Adipose tissue (tissue), 3 donors: ENCODE data around the gene SCUBE1. TPM values are rescaled to one million over a fixed set of nuclear protein-coding genes. Genes with fewer than 3 reads are reported as not detected.

Source experiments
- H3K27ac ChIP-seq: one replicate; pipeline ENCODE4 v1.5.1; 2013; ENCODE audit warnings: low read depth, low read length
- WGBS, 3 donors: extraction: QIAGEN DNeasy Blood & Tissue Kit; methylation state at CpG; one replicate each; pipeline ENCODE4 v1.1.7; 2013; 5-methylcytosine and 5-hydroxymethylcytosine counted together
- polyA plus RNA-seq, 3 donors: library from polyadenylated mRNA; stranded (reverse); fragments of 200-250 nt; gene quantifications; one replicate each; pipeline ENCODE4 v1.2.3, GENCODE V29; 2013
- donor health status: healthy with polysubstance abuse.
- donor health status: Bipolar disorder and iron deficiency.
- donor health status: healthy.

Gene SCUBE1
- polyA plus RNA-seq, 3 donors: 0.03 to 0.79 (median 0.28) TPM

DNA sequence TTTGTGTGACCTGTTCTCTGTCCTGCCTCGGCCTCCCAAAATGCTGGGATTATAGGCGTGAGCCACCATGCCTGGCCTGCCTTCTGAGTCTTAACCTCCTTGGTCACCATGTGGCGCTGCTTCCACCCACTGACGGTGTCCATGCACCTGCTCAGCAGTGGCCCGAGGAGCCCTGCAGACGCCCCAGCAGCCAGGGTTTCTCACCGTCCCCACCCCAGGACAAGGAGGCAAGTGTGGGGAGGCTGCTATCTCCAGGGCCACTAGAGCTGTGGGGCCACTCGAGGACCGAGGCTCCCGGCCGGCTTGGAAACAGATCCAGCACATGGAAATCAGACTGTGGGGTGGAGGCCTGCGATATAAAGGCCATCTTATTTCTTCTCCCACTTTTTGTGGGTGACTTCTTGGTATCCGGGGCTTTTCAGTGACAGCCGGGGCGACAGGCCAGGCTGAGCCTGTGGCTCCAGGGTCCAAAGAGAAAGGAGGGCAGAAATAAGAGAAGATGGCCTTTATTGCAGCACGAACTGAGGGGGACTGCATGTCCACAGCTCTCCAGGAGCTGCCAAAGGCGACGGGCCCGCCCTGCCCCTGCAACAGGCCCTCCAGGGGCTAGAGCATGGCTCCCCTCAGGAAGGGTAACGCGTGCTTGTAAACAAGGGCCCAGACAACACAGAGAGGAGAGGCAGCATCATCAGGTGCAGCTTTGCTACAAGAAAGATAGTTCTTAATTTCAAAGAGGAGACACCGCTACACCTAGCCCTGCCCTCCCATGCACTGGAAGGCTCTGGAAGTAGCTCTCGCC is 176.8 kb downstream of the SCUBE1 start:
- H3K27ac ChIP-seq: no peak overlapping the region
- WGBS, 3 donors: 90 to 95% (median 91%) methylated on average over 23 of the region's 23 CpGs

DNA sequence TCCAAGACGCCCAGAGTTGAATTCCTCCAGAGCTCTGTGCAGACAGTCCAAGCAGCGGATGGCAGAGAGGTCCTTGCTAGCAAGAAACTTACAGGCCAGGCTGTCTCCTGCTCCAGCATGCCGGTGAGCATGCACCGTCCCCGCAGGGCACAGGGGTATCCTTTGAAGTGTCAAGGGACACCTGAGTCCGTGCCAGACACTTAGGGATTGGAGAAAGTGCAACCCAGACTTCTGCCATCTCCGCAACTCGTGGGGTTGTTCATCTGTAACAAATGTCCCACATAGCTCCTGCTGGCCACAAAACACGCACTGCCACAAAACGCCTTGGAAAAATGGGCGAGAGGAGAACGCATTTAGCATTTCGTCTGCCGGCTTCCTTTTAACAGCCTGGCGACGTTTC is 178.5 kb downstream of the SCUBE1 start:
- WGBS, 3 donors: 44 to 56% (median 55%) methylated on average over 16 of the region's 16 CpGs
- no peak overlapping the region for H3K27ac ChIP-seq

DNA sequence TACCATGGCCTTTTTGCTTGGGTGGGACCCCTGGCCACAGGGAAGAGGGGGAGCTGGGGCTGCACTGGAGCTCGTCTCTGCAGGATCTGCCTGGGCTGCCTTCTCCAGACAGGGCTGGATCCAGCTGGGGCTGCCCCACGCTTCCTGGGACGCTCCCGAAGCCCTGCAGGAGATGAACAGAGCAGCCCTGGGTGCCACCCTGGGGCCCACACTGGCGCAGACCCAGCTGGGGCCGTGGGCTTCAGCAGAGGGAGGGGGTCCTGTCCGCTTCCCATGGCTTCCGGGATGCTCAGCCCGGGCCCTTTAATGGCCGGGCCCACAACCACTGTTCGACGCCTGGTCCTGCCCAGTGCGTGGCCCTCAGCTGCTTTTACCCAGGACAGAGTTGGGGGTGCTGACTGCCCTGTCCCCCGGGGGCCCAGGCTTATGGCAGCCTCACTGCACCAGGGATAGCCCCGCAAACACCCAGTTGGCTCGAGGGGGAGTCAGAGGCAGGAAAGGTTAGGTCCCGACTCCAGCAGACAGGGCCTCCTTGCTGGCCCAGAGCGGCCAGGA is 179.9 kb downstream of the SCUBE1 start:
- WGBS, 3 donors: 79 to 83% (median 82%) methylated on average over 18 of the region's 18 CpGs
- no peak overlapping the region for H3K27ac ChIP-seq

DNA sequence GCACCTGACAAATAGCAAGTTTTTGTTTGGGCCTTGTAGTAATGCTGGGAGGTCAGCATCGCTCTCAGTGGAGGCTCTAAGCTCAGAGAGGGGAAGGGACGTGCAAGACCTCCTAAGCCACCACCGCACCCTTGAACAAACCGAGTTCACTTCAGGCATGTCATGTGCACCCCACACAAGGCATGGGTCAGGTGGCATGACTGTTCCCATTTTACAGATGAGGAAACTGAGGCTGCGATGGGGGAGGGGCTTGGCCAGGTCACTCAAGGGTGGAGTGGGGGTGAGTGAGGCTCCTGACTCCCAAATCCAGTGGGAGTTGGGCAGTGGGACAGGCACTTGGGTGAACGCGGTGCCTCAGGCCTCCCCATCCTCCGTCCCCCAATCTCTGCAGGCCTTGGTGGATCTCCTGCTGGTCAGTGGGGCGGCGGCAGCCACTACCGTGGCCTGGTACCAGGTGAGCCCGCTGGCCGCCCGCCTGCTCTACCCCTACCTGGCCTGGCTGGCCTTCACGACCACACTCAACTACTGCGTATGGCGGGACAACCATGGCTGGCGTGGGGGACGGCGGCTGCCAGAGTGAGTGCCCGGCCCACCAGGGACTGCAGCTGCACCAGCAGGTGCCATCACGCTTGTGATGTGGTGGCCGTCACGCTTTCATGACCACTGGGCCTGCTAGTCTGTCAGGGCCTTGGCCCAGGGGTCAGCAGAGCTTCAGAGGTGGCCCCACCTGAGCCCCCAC is 180.6 kb downstream of the SCUBE1 start:
- 95 to 96% (median 96%) methylated on average over 18 to 24 of the region's 24 CpGs for WGBS, 3 donors
- no peak overlapping the region for H3K27ac ChIP-seq

DNA sequence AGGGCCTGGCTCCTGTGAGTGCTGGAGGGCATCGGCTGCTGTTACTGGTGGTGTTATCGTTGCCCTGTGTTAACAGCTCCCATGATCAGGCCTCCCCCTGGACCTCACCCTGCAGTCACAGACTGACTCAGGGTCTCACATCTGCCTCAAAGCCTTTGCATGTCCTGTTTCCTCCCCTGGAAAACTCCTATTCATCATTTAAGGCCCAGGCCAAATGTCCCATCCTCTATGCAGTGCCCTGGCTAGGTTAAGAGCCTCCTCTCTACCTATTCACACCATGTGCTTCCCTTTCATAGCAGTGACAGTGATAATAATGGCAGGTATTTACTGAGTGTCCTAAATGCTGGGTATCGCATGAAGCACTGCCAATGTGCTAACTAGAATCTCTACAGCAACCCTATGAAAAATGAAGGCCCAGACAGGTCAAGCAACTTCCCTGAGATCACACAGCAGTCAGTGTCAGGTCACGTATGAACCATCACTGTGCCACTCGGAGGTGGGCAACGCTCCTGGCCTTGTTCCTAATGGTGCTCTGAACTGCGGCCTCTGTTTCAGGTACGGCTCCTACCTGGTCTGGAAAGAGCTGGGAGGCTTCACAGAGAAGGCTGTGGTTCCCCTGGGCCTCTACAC is 182.6 kb downstream of the SCUBE1 start:
- 95 to 97% (median 97%) methylated on average over 8 of the region's 8 CpGs for WGBS, 3 donors
- no peak overlapping the region for H3K27ac ChIP-seq

DNA sequence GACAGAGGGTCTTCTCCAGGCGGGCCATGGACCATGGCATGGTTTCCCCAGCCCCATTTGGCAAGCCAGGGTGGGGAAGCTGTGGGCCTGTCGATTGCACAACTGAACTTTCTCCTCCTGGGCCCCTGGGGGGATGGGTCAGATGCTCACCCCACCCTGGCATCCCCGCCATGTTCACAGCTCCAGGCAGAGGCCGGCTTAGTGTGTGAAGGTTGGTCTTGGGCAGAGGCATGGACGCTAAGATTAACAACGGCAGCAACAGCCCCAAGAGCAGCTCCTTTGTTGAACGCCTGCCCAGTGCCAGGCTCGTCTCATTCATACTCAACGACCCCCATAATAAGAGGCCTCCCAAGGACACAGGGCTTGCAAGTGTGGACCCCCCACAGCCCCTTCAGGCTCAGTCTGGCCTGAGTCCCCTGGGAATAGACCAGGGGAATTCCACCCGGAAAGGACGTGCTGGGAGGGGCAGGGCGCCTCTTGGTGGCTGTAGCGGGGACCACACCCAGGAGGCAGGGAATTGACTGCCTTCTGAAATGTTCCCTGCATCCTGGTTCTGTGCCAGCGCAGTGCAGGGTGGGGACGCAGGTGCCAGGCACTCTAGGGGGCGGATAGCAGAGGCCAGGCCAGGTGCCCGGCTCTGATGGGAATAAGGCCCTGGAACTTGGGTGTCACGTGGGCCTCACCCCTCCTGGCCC is 183.5 kb downstream of the SCUBE1 start:
- WGBS, 3 donors: 60 to 66% (median 63%) methylated on average over 18 of the region's 18 CpGs
- no peak overlapping the region for H3K27ac ChIP-seq

DNA sequence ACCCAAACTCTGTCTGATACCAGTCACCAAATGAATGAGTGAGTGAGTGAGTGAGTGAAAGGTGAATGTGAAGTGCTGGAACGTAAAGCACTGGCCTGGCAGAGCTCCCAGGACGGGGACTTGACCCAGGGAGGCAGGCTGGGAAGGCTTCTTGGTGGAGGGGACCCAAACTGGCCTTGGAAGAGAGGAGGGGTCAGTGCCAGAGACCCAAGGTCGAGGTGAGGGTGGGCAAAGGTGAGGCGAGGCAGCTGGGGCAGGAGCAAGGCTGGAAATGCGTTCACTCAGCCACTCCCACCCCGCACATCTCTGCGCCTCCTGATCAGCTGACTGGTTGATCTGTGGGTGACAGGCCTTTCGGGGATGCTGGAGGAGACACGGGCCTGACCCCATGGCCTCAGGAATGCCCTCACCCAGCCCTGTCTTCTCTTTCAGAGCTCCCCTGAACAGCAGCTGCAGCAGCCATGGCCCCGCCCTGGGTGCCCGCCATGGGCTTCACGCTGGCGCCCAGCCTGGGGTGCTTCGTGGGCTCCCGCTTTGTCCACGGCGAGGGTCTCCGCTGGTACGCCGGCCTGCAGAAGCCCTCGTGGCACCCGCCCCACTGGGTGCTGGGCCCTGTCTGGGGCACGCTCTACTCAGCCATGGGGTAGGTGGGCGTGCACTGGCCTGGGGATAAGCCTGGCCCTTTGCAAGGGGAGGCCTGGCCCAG is 184.2 kb downstream of the SCUBE1 start:
- H3K27ac ChIP-seq: no peak overlapping the region
- 87 to 89% (median 87%) methylated on average over 24 of the region's 24 CpGs for WGBS, 3 donors

DNA sequence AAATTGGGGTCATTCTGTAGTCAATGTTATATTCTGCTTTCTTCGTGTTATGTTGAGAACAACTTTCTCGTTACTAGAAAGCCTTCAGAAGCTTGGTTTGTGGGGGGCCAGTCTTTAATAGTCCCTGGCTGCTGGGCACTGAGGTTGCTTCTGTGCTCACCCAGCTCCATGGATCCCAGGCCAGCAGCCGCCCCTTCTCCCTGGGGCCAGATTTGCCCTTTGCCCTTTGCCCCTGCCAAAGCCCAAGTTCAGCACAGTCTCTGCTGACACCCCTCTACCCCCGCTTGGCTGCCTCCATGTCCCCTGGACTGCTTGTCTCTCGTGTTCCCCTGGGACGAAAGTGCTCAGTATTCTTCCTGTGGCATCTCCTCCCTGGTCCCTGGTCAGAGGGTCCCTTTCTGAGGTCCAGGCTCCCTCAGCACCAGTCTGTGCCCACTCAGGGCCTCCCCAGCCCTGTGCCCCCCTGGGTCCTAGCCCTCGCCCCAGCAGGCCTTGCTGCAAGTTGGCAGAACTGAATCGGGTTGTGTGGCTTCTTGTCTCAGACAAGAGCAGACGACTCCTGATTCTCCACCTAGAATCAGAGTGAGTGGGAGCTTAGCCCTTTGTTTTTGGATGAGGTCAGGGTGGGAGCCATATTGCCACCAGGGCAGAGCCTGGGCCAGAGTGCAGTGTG is 185.2 kb downstream of the SCUBE1 start:
- WGBS, 3 donors: 65 to 82% (median 73%) methylated on average over 8 to 9 of the region's 9 CpGs
- no peak overlapping the region for H3K27ac ChIP-seq

DNA sequence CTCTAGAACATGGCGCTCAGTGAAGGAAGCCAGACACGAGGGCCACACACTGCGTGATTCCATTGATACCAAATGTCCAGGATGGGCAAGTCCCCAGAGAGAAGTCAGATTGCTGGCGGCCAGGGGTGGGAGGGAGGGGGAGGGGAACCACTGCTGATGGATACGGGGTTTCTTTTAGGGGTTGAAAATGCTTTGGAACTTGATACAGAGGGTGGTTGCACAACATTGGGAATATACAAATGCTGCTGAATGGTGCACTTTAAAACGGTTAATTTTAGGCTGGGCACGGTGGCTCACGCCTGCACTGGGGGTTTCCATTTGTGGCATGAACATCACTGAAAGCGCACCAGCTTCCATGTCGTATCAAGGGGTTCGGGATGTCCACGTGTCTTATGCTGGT is 186.8 kb downstream of the SCUBE1 start:
- 78 to 90% (median 86%) methylated on average over 11 to 12 of the region's 12 CpGs for WGBS, 3 donors
- H3K27ac ChIP-seq: no peak overlapping the region

DNA sequence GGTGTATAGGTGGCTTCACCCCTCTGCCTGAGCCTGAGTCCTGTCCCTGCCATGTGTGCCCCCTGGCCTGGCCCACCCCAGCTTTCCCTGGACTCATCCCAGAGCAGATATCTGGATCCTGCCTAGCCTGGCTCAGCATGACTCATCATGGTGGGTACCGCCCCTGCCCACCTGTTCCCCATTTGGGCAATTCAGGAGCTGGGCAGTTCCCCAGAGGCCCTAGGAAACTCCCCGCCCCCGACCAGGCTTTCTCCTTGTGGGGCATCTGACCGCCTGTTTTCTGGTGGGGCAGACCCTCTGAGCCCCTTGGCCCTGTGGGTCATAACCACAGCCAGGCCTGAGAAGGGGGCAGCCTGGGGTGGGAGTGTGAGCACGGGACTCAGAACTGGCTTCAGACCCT is 187.4 kb downstream of the SCUBE1 start:
- WGBS, 3 donors: 69 to 92% (median 88%) methylated on average over 5 of the region's 5 CpGs
- no peak overlapping the region for H3K27ac ChIP-seq

DNA sequence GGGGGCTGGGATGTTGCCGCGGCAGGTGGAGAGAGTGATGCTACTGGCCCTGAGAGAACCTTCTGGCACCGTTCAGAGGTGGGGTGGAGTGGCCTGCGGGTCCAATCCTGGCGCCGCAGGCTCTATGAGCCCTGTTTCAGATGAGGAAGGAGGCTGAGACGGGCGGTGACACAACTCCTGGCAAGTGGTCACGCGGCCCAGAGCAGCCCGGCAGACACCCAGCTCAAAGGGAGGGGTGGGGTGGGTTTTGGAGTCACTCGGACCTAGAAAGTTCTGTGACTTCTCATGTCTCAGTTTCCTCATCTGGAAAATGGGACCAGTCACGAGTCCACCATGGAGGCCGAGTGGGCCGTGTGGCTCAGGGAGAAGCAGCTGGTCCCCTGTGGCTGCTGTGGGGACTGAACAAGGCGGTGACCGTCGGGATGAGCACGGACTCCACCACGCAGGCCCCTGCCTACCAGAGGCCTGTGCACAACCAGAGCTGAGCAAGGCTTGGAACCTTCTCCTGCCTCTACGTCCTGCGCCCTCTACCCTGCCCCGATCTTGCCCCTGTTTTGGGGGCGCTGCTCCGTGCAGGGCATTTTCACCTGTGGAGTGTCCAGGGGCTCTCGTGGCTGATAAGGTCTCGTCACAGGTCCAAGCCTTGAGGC is 188.2 kb downstream of the SCUBE1 start:
- 60 to 83% (median 71%) methylated on average over 23 to 27 of the region's 27 CpGs for WGBS, 3 donors
- no peak overlapping the region for H3K27ac ChIP-seq

DNA sequence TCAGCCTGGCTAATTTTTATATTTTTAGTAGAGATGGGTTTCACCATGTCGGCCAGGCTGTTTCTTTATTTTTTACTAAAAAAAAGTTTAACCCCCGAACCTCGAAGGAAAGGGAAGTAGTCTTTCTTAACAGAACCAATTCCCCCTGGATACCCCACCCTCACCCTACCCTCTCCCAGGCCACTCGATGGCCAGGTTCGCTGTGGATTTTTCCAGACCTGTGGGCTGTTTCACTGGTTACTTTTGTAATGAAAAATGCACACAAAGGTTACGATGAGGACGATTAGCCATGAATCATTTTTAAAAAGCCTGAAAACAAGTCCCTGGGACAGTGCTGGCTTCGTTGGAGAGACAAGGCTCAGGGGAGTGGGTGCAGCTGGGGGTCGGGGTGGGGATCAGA is 189.3 kb downstream of the SCUBE1 start:
- 44 to 75% (median 49%) methylated on average over 9 of the region's 9 CpGs for WGBS, 3 donors
- no peak overlapping the region for H3K27ac ChIP-seq

DNA sequence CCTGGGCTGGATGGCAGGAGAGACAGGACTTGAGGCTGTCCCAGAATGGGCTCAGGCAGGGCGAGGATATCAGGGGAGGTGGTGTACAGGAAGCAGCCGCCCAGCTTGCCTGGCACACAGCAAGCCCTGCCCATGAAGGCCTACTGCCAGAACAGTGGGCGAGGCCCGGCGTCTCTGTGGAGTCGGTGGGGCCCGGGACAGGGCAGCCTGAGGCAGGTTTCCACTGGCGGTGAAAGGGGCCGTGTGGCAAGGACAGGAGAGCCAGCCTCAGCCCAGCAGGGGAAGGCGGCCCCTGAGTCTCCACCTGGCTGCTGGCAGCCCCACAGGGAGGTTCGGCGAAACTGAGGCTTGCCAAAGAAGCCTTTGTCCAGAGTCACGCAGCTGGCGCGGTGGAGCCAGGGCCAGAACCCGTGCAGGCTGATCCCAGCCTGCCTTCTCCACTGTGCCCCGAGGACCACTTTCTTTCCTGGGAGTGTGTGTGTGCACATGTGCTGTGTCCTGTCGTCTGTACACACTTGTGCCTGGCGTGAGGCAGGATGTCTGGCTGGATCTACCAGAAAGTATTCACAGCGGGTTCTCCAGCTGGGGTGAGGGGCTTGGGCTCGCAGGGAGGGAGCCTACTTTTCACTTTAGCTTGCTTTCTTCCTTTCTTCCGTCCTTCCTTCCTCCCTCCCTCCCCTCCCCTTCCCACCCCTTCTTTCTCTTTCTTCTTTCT is 190.7 kb downstream of the SCUBE1 start:
- WGBS, 3 donors: 3 to 14% (median 4%) methylated on average over 22 of the region's 22 CpGs
- peak overlapping the region; percentile 65 for H3K27ac ChIP-seq

DNA sequence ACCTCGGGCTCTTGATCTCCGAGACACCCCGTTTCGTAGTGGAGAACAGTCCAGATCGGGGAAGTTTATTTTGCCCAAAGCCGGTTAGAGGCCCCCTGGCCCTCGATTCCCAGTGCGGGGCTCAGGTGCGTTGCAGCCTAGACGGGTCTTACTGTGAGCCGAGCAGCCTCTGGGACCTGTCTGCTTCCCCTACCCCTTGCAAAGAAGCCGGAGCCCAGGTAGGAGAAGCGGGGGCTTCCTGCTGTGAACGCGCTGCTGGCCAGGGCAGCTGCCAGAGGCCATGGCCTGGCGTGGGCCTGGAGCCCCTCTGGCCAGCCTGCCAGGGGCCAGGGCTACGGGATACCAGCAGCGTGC is 191.2 kb downstream of the SCUBE1 start:
- 2 to 28% (median 7%) methylated on average over 18 of the region's 18 CpGs for WGBS, 3 donors
- H3K27ac ChIP-seq: peak overlapping the region; percentile 65

DNA sequence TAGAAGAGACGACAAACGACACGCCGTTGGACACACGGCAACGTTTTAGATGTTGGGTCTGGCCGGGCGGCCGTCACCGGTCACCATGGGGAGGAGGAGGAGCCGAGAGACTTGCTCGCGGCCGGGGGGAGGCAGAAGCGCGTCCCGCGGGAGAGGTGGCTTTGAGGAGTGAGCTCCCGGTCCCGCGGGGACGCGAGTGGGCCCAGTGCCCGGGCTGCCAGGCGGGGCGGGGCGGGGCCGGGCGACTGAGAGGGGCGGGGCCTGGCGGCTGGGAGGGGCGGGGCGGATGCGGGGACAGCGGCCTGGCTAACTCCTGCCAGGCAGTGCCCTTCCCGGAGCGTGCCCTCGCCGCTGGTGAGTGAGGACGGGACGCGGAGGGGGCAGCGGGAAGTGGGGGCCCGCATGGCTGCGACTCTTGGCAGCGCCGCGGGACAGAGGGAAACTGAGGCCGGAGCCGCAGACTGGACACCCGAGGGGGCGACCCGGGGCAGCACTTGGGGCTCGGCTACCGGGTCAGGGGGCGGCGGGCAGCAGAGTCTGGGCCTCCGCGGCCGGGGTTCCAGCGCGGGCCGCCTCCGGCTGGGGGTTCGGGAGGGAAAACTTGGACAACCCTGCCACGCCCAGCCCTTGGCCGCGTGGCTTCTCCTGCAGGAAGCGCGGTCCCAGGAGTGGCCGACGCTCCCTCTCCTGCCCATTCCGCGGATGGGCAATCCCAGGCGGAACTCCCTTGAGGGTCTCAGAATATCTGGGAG is 191.7 kb downstream of the SCUBE1 start, which contains the start of gene TSPO:
Gene TSPO, plus strand, starts transcription at position 309 of the 752 bp plus-strand sequence. CDS start 7,680 bp downstream, outside the sequence.
- WGBS, 3 donors: 0 to 3% (median 1%) methylated on average over 51 to 75 of the region's 75 CpGs
- H3K27ac ChIP-seq: peak within 1 kb of the TSS; percentile 65
